ENCODE data around the gene TMC2.

TMC2 gene

GRCh38 chr20:2603816-2604505 is 67.6 kb downstream of the TMC2 start:
- DNase-seq (ENCODE audit: insufficient read length, low spot score) (no peak), FAIRE-seq (no peak)
- TF ChIP-seq, protein P1, sequence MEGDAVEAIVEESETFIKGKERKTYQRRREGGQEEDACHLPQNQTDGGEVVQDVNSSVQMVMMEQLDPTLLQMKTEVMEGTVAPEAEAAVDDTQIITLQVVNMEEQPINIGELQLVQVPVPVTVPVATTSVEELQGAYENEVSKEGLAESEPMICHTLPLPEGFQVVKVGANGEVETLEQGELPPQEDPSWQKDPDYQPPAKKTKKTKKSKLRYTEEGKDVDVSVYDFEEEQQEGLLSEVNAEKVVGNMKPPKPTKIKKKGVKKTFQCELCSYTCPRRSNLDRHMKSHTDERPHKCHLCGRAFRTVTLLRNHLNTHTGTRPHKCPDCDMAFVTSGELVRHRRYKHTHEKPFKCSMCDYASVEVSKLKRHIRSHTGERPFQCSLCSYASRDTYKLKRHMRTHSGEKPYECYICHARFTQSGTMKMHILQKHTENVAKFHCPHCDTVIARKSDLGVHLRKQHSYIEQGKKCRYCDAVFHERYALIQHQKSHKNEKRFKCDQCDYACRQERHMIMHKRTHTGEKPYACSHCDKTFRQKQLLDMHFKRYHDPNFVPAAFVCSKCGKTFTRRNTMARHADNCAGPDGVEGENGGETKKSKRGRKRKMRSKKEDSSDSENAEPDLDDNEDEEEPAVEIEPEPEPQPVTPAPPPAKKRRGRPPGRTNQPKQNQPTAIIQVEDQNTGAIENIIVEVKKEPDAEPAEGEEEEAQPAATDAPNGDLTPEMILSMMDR (IDR thresholded peaks at IDR 0.05; ENCODE audit: insufficient read depth, missing control alignments), result no peak

GRCh38 chr20:2604506-2604835 is 68.1 kb downstream of the TMC2 start:
- DNase-seq (ENCODE audit: insufficient read length, low spot score) (no peak), FAIRE-seq (no peak)
- TF ChIP-seq, protein P1 (IDR thresholded peaks at IDR 0.05; ENCODE audit: insufficient read depth, missing control alignments), result no peak

- TF ChIP-seq, protein P1 (IDR thresholded peaks at IDR 0.05; ENCODE audit: insufficient read depth, missing control alignments), result no peak
- DNase-seq (ENCODE audit: insufficient read length, low spot score) (no peak), FAIRE-seq (no peak)
Observed at GRCh38 chr20:2606507-2607006, 70.2 kb downstream of the TMC2 start.

GRCh38 chr20:2610326-2610725 is 74.0 kb downstream of the TMC2 start:
- DNase-seq (ENCODE audit: insufficient read length, low spot score) (no peak), FAIRE-seq (no peak)
- TF ChIP-seq, protein P1 (IDR thresholded peaks at IDR 0.05; ENCODE audit: insufficient read depth, missing control alignments), result no peak

DNA sequence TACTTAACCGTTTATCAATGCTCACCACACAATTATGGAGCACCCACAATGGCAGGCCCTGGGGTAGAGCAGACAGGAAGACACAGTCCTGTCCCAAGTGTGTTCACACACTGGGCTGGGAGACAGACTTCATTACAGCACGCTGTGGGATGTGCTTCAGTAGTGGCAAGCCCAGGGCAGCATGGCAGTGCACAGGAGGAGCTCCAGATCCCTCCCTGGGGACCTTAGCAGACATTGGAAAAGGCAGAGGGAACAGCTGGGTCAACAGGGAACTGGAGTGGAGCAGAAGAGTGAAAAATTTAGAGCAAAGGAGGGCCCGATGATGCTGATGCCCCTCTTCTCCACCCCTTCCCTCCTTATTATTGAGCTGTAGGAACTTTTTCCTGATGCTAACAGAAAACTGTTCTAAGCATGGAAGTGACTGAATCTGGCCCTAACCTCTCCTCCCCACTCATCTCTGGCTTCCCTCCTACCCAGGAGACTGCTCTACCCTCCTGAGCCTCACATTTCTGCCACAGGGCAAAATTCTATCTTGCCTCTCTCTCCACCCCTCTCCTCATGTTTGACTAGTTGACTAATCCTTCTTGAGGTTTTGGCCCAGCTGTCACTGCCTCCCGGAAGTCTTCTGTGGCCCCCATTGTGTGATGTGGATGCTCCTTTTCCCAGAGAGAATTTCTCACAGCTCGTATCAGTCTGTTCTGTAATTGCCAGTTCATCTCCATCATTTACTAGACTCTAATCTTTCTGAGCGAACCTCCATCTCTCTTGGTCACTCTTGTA is 74.8 kb downstream of the TMC2 start:
- DNase-seq (ENCODE audit: insufficient read length, low spot score) (no peak), FAIRE-seq (no peak)
- TF ChIP-seq, protein P1 (IDR thresholded peaks at IDR 0.05; ENCODE audit: insufficient read depth, missing control alignments), result no peak

DNA sequence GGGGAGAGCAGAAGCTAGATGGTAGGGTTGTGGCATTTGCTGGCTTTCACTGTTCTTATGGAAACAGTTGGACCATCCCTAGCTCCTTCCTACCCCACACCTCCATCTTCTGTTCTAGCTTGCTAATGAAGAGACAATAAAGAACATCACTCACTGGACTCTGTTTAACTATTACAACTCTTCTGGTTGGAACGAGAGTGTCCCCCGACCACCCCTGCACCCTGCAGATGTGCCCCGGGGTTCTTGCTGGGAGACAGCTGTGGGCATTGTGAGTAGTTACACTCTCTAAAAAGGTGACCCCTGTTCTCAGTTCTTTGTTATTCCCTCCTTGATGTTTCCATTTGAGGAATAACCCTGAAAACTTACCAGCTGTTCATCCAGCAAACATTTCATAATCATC is 75.7 kb downstream of the TMC2 start:
- DNase-seq (ENCODE audit: insufficient read length, low spot score) (no peak), FAIRE-seq (no peak)
- TF ChIP-seq, protein P1 (IDR thresholded peaks at IDR 0.05; ENCODE audit: insufficient read depth, missing control alignments), result no peak

DNA sequence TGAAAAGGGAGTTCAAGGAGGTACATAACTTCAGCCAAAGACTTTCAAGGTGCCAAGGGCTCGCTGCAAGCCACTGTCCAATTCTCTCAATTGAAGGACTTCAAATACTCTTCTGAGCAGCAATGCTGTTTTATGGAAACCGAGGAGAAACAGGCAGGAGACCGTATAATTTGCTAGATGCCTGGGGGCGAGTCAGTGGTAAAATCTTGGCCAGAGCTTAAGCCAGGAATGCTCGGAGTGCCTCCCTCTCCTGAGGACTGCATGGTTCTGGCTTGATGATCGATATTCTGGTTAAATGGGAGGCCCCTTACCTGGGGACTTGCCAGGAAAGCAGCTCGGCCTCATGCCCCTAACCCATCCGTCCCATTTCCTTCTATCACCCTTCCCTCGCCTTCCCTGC is 80.3 kb downstream of the TMC2 start:
- no peak for FAIRE-seq
- no peak for DNase-seq (ENCODE audit: insufficient read length, low spot score)
- TF ChIP-seq, protein P1 (IDR thresholded peaks at IDR 0.05; ENCODE audit: insufficient read depth, missing control alignments), result no peak
